ENCODE data around the gene PARVG.

DNA sequence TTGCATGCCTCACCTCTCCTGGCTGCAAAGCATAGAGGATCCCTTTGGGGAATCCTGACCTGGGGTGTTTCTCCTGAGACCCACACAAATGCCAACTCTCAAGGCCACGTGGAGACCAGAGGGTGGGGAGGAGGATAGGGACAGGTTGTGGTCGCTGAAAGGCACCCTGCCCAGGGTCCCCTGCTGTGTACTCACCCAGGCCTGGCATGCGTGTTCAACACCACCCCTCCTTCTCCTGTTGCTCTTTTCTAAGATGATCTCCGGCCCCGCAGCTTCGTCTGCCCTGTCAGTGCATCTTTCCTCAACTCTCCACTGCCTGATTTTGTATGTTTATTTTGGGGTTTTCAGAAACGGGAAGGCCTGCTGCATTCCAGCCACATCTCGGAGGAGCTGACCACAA, 44.6 kb upstream of the PARVG start:
- TF ChIP-seq, protein P1, sequence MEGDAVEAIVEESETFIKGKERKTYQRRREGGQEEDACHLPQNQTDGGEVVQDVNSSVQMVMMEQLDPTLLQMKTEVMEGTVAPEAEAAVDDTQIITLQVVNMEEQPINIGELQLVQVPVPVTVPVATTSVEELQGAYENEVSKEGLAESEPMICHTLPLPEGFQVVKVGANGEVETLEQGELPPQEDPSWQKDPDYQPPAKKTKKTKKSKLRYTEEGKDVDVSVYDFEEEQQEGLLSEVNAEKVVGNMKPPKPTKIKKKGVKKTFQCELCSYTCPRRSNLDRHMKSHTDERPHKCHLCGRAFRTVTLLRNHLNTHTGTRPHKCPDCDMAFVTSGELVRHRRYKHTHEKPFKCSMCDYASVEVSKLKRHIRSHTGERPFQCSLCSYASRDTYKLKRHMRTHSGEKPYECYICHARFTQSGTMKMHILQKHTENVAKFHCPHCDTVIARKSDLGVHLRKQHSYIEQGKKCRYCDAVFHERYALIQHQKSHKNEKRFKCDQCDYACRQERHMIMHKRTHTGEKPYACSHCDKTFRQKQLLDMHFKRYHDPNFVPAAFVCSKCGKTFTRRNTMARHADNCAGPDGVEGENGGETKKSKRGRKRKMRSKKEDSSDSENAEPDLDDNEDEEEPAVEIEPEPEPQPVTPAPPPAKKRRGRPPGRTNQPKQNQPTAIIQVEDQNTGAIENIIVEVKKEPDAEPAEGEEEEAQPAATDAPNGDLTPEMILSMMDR (IDR thresholded peaks at IDR 0.05; ENCODE audit: insufficient read depth, low read depth, low read length), result no peak
- TF ChIP-seq EZH2 (IDR thresholded peaks at IDR 0.05; ENCODE audit: insufficient read depth, low read length), result no peak
